SK-N-SH treated with all-trans-retinoic acid at 6 μM for 48 hours (cell line): ENCODE measurements around the gene HAUS1.

ENCODE experiments used
- ATAC-seq: fragments of 200-7000 bp; cut with Tn5 transposase; 3 replicates; pipeline ENCODE4 v1.9.1; 2020; ENCODE audit warnings: mild to moderate bottlenecking, moderate library complexity
- ARNTL ChIP-seq: fragments of 450-650 bp; formaldehyde crosslinking; IDR thresholded peaks from 2 replicates; pipeline ENCODE4 v1.5.0; 2020; ENCODE audit warnings: low read depth, mild to moderate bottlenecking, moderate library complexity, borderline replicate concordance
- CSDC2 ChIP-seq: fragments of 250-450 bp; sonication (Bioruptor Pico); IDR thresholded peaks from 2 replicates; pipeline ENCODE4 v1.5.0; 2020; ENCODE audit warnings: mild to moderate bottlenecking, moderate library complexity
- CSRNP3 ChIP-seq: fragments of 250-450 bp; sonication (Bioruptor Pico); IDR thresholded peaks from 2 replicates; pipeline ENCODE4 v1.5.1; 2021; ENCODE audit warnings: mild to moderate bottlenecking, moderate library complexity
- ESRRG ChIP-seq: fragments of 250-450 bp; sonication (Bioruptor Pico); IDR thresholded peaks from 2 replicates; pipeline ENCODE4 v1.6.1; 2021; ENCODE audit warnings: mild to moderate bottlenecking
- GLIS3 ChIP-seq: fragments of 250-450 bp; sonication (Bioruptor Pico); IDR thresholded peaks from 2 replicates; pipeline ENCODE4 v1.5.0; 2020; ENCODE audit warnings: mild to moderate bottlenecking, moderate library complexity
- ISL1 ChIP-seq: fragments of 250-450 bp; sonication (Bioruptor Pico); IDR thresholded peaks from 2 replicates; pipeline ENCODE4 v2.1.2; 2022; ENCODE audit warnings: mild to moderate bottlenecking, moderate library complexity
- OSR1 ChIP-seq: fragments of 250-450 bp; sonication (Bioruptor Pico); IDR thresholded peaks from 2 replicates; pipeline ENCODE4 v1.8.0; 2022; ENCODE audit warnings: moderate library complexity, mild to moderate bottlenecking, inconsistent platforms
- PATZ1 ChIP-seq: fragments of 250-450 bp; sonication (Bioruptor Pico); IDR thresholded peaks from 2 replicates; pipeline ENCODE4 v1.8.0; 2020; ENCODE audit warnings: mild to moderate bottlenecking, moderate library complexity, borderline replicate concordance
- PPARA ChIP-seq: fragments of 250-450 bp; sonication (Bioruptor Pico); IDR thresholded peaks from 2 replicates; pipeline ENCODE4 v1.5.0; 2020; ENCODE audit warnings: mild to moderate bottlenecking, borderline replicate concordance
- SNAI2 ChIP-seq: fragments of 250-450 bp; sonication (Bioruptor Pico); IDR thresholded peaks from 2 replicates; pipeline ENCODE4 v1.5.0; 2020; ENCODE audit warnings: mild to moderate bottlenecking, moderate library complexity
- TCF4 ChIP-seq: fragments of 250-450 bp; sonication (Bioruptor Pico); IDR thresholded peaks from 2 replicates; pipeline ENCODE4 v1.8.0; 2021; ENCODE audit warnings: mild to moderate bottlenecking, moderate library complexity, borderline replicate concordance
- TOX ChIP-seq: fragments of 250-450 bp; sonication (Bioruptor Pico); IDR thresholded peaks from 2 replicates; pipeline ENCODE4 v1.8.0; 2021; ENCODE audit warnings: mild to moderate bottlenecking, moderate library complexity, borderline replicate concordance
- TSHZ2 ChIP-seq: fragments of 250-450 bp; sonication (Bioruptor Pico); IDR thresholded peaks from 2 replicates; pipeline ENCODE4 v1.5.0; 2020; ENCODE audit warnings: mild to moderate bottlenecking, moderate library complexity
- ZC3H10 ChIP-seq: fragments of 250-450 bp; sonication (Bioruptor Pico); IDR thresholded peaks from 2 replicates; pipeline ENCODE4 v1.5.1; 2021; ENCODE audit warnings: mild to moderate bottlenecking, moderate library complexity
- ZFP3 ChIP-seq: fragments of 250-450 bp; sonication (Bioruptor Pico); IDR thresholded peaks from 2 replicates; pipeline ENCODE4 v1.5.0; 2020; ENCODE audit warnings: mild to moderate bottlenecking, moderate library complexity
- ZFP30 ChIP-seq: fragments of 450-650 bp; formaldehyde crosslinking; IDR thresholded peaks from 2 replicates; pipeline ENCODE4 v1.5.0; 2022; ENCODE audit warnings: mild to moderate bottlenecking, moderate library complexity
- ZNF565 ChIP-seq: fragments of 450-650 bp; formaldehyde crosslinking; conservative IDR thresholded peaks from 2 replicates; pipeline ENCODE4 v1.5.0; 2020; ENCODE audit warnings: low read depth, mild to moderate bottlenecking, moderate library complexity
- ZNF70 ChIP-seq: fragments of 450-650 bp; formaldehyde crosslinking; IDR thresholded peaks from 2 replicates; pipeline ENCODE4 v1.5.0; 2020; ENCODE audit warnings: mild to moderate bottlenecking, moderate library complexity
- ZNF8 ChIP-seq: fragments of 450-650 bp; formaldehyde crosslinking; IDR thresholded peaks from 2 replicates; pipeline ENCODE4 v1.5.0; 2020; ENCODE audit warnings: mild to moderate bottlenecking, moderate library complexity
- TF ChIP-seq, protein P1 (sequence below): fragments of 250-450 bp; sonication (Bioruptor Pico); IDR thresholded peaks from 2 replicates; pipeline ENCODE4 v1.5.1; 2020; ENCODE audit warnings: low read depth, mild to moderate bottlenecking, moderate library complexity

Gene HAUS1

DNA sequence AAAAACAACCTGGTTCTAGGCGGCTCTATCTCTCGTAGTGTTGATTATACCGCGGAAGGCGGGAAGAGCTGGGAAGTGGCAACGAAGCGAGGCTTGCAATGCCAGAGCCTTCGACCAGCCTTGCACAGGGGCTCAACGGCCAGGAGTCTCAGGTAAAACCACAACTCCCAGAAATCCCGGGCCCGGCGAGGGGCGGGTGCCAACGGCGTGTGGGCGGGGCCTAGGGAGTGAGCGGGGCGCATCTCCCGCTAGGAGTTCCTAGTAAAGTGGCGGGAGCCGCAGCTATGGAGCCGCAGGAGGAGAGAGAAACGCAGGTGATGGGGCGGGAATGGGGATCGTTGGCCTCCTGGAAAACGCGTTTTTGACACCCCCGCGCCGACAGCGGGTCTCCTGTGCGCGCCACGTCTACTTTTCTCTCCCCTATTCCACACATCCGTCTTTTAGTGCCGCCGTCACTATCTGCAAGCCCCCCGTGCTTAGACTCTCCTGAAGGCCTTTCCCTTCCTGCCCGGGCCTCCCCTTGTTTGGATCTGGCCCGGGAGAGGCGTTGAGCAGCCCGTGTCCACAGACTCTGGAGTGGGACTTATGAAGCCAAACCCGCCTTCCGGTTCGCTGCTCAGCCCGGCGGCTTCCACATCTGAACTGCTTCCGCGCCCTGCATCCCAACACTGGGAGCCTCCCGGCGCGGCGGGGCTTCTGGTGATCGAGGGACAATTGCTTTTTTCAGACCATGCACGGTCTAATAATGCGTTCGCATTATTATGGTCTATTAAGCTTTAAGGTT, at the start of gene HAUS1:
HAUS1 (plus strand) TSS at position 258 of the 784 bp plus-strand sequence; CDS start at position 285, 27 bp downstream.
- TF ChIP-seq CSDC2 (CRISPR knock-in tag), result no peak
- no peak for TF ChIP-seq ZC3H10 (CRISPR knock-in tag)
- no peak for TF ChIP-seq ESRRG (CRISPR knock-in tag)
- no peak for TF ChIP-seq GLIS3 (CRISPR knock-in tag)
- TF ChIP-seq, protein P1, sequence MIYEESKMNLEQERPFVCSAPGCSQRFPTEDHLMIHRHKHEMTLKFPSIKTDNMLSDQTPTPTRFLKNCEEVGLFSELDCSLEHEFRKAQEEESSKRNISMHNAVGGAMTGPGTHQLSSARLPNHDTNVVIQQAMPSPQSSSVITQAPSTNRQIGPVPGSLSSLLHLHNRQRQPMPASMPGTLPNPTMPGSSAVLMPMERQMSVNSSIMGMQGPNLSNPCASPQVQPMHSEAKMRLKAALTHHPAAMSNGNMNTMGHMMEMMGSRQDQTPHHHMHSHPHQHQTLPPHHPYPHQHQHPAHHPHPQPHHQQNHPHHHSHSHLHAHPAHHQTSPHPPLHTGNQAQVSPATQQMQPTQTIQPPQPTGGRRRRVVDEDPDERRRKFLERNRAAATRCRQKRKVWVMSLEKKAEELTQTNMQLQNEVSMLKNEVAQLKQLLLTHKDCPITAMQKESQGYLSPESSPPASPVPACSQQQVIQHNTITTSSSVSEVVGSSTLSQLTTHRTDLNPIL (CRISPR knock-in tag), result no peak
- no peak for TF ChIP-seq CSRNP3 (CRISPR knock-in tag)
- TF ChIP-seq ZNF565, result no peak
- no peak for TF ChIP-seq ISL1
- TF ChIP-seq ZFP30 (CRISPR knock-in tag), result no peak
- TF ChIP-seq ZNF70 (CRISPR knock-in tag), result no peak
- no peak for TF ChIP-seq OSR1 (CRISPR knock-in tag)
- TF ChIP-seq PATZ1, result no peak
- no peak for TF ChIP-seq TCF4 (CRISPR knock-in tag)
- no peak for TF ChIP-seq PPARA (CRISPR knock-in tag)
- no peak for TF ChIP-seq TOX (CRISPR knock-in tag)
- TF ChIP-seq ZNF8 (CRISPR knock-in tag), result no peak
- TF ChIP-seq TSHZ2 (CRISPR knock-in tag), result no peak
- no peak for TF ChIP-seq ZFP3
- no peak for TF ChIP-seq ARNTL (CRISPR knock-in tag)
- no peak for TF ChIP-seq SNAI2 (CRISPR knock-in tag)
- peak; percentile 98 for ATAC-seq

DNA sequence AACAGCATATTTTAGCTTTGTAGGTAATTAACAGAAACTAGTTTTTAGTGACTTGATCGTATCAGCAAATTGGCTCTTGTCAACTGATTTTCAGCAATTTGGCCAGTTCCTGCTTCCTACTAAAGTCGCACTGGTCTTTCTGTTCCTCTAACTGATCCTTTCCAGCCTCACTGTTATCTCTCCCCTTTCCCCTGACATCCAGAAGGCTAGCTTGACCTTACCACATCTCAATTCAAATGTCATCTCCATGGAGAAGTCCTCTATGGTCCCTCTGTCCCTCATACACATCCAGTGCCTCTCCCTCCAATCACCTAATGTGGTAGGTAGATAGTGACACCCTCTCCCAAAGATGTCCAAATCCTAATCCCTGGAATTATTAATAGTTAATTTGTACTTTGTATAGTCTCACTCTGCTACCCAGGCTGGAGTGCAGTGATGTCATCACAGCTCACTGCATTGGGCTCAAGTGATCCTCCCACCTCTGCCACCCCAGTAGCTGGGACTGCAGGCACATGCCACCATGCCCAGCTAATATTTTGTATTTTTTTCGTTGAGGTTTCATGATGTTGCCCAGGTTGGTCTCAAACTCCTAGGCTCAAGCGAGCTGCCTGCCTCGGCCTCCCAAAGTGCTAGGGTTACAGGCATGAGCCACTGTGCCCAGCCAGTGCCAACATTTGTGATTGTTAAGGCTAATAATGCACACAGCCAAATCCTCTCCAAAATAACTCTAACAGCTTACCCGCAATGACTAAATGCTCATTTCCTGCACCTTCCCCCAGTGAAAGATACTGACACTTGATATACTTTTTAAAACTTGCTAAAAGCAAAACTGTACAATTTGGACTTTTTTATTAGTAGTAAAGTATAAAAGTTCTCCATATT, 49.0 kb upstream of the HAUS1 start:
- peak; percentile 42; the same call in 1 of the 3 replicates for ATAC-seq
- no peak for TF ChIP-seq PATZ1
- no peak for TF ChIP-seq ISL1
- no peak for TF ChIP-seq ZNF565
